ENCODE data around the gene METTL17.

Gene METTL17

GRCh38 chr14:20996521-20996920, 6.7 kb downstream of the METTL17 start:
- Histone ChIP-seq H4K20me1 (ENCODE audit: insufficient read depth) (no peaks in the 10 kb centered on the region), H3K36me3 (ENCODE audit: insufficient read depth) (no peaks in the 10 kb centered on the region), H3K4me3 (IDR thresholded peaks at IDR 0.05; ENCODE audit: insufficient read depth, low read depth, low read length) (no peak overlapping the region), H3K27ac (no peak overlapping the region), H3K4me1 (ENCODE audit: low read depth, poor library complexity, severe bottlenecking) (peaks cover 5% of the 10 kb centered on the region), H3K4me2 (no peak overlapping the region), H3K9ac (no peak overlapping the region), H3K79me2 (ENCODE audit: insufficient read depth, low read depth) (peaks cover 3% of the 10 kb centered on the region), H3K27me3 (ENCODE audit: insufficient read depth, low read depth) (no peaks in the 10 kb centered on the region), H2AFZ (ENCODE audit: low read depth) (no peak overlapping the region)
- TF ChIP-seq CTCF (conservative IDR thresholded peaks at IDR 0.05; ENCODE audit: low read depth, low read length): no peak

GRCh38 chr14:20997115-20997514, 7.3 kb downstream of the METTL17 start:
- H3K4me1 ChIP-seq (ENCODE audit: low read depth, poor library complexity, severe bottlenecking): no peaks in the 10 kb centered on the region
- H3K9ac ChIP-seq: no peak overlapping the region
- TF ChIP-seq CTCF (conservative IDR thresholded peaks at IDR 0.05; ENCODE audit: low read depth, low read length): no peak
- H3K4me3 ChIP-seq (IDR thresholded peaks at IDR 0.05; ENCODE audit: insufficient read depth, low read depth, low read length): no peak overlapping the region
- H3K79me2 ChIP-seq (ENCODE audit: insufficient read depth, low read depth): no peaks in the 10 kb centered on the region
- no peak overlapping the region for H3K27ac ChIP-seq
- no peak overlapping the region for H3K4me2 ChIP-seq
- no peaks in the 10 kb centered on the region for H4K20me1 ChIP-seq (ENCODE audit: insufficient read depth)
- H2AFZ ChIP-seq (ENCODE audit: low read depth): no peak overlapping the region
- no peaks in the 10 kb centered on the region for H3K36me3 ChIP-seq (ENCODE audit: insufficient read depth)
- no peaks in the 10 kb centered on the region for H3K27me3 ChIP-seq (ENCODE audit: insufficient read depth, low read depth)

- Histone ChIP-seq H3K4me3 (IDR thresholded peaks at IDR 0.05; ENCODE audit: insufficient read depth, low read depth, low read length) (no peak overlapping the region), H3K4me2 (no peak overlapping the region), H3K79me2 (ENCODE audit: insufficient read depth, low read depth) (no peaks in the 10 kb centered on the region), H4K20me1 (ENCODE audit: insufficient read depth) (no peaks in the 10 kb centered on the region), H3K9ac (no peak overlapping the region), H3K4me1 (ENCODE audit: low read depth, poor library complexity, severe bottlenecking) (no peaks in the 10 kb centered on the region), H3K27ac (no peak overlapping the region), H3K27me3 (ENCODE audit: insufficient read depth, low read depth) (no peaks in the 10 kb centered on the region), H3K36me3 (ENCODE audit: insufficient read depth) (no peaks in the 10 kb centered on the region), H2AFZ (ENCODE audit: low read depth) (no peak overlapping the region)
- no peak for TF ChIP-seq CTCF (conservative IDR thresholded peaks at IDR 0.05; ENCODE audit: low read depth, low read length)
Measured at GRCh38 chr14:20997564-20997963, 7.8 kb downstream of the METTL17 start.

GRCh38 chr14:20998139-20998538, 8.4 kb downstream of the METTL17 start:
- no peaks in the 10 kb centered on the region for H3K27me3 ChIP-seq (ENCODE audit: insufficient read depth, low read depth)
- H3K27ac ChIP-seq: no peak overlapping the region
- no peaks in the 10 kb centered on the region for H3K36me3 ChIP-seq (ENCODE audit: insufficient read depth)
- H3K4me1 ChIP-seq (ENCODE audit: low read depth, poor library complexity, severe bottlenecking): no peaks in the 10 kb centered on the region
- H3K79me2 ChIP-seq (ENCODE audit: insufficient read depth, low read depth): no peaks in the 10 kb centered on the region
- H4K20me1 ChIP-seq (ENCODE audit: insufficient read depth): no peaks in the 10 kb centered on the region
- TF ChIP-seq CTCF (conservative IDR thresholded peaks at IDR 0.05; ENCODE audit: low read depth, low read length): no peak
- H3K4me2 ChIP-seq: no peak overlapping the region
- H3K4me3 ChIP-seq (IDR thresholded peaks at IDR 0.05; ENCODE audit: insufficient read depth, low read depth, low read length): no peak overlapping the region
- H3K9ac ChIP-seq: no peak overlapping the region
- no peak overlapping the region for H2AFZ ChIP-seq (ENCODE audit: low read depth)
